Measurements from ENCODE around the gene HOXA1.

HOXA1 gene

GRCh38 chr7:27124902-27125689 is 29.3 kb upstream of the HOXA1 start:
- peaks cover 58% of the 10 kb centered on the region for H3K27me3 Mint-ChIP-seq
- H3K4me3 Mint-ChIP-seq: no peak overlapping the region
- H3K27ac Mint-ChIP-seq: no peak overlapping the region
- H3K4me1 Mint-ChIP-seq: no peaks in the 10 kb centered on the region
- no peaks in the 10 kb centered on the region for H3K36me3 Mint-ChIP-seq
- peaks cover 3% of the 10 kb centered on the region for H3K9me3 Mint-ChIP-seq
- no peak for ATAC-seq

- ATAC-seq: no peak
- no peaks in the 10 kb centered on the region for H3K4me1 Mint-ChIP-seq
- no peaks in the 10 kb centered on the region for H3K36me3 Mint-ChIP-seq
- H3K27me3 Mint-ChIP-seq: peaks cover 55% of the 10 kb centered on the region
- no peak overlapping the region for H3K4me3 Mint-ChIP-seq
- H3K9me3 Mint-ChIP-seq: peaks cover 3% of the 10 kb centered on the region
- no peak overlapping the region for H3K27ac Mint-ChIP-seq
These were observed 28.5 kb upstream of the HOXA1 start for GRCh38 chr7:27124096-27124901.

- peak; percentile 27 for ATAC-seq
- H3K9me3 Mint-ChIP-seq: no peaks in the 10 kb centered on the region
- peaks cover 48% of the 10 kb centered on the region for H3K27me3 Mint-ChIP-seq
- H3K36me3 Mint-ChIP-seq: no peaks in the 10 kb centered on the region
- H3K27ac Mint-ChIP-seq: no peak overlapping the region
- H3K4me1 Mint-ChIP-seq: no peaks in the 10 kb centered on the region
- no peak overlapping the region for H3K4me3 Mint-ChIP-seq
These were observed 27.8 kb upstream of the HOXA1 start for GRCh38 chr7:27123477-27124053.

- Mint-ChIP-seq H3K9me3 (no peaks in the 10 kb centered on the region), H3K4me1 (no peaks in the 10 kb centered on the region), H3K4me3 (no peak overlapping the region), H3K27ac (no peak overlapping the region), H3K27me3 (peaks cover 45% of the 10 kb centered on the region), H3K36me3 (no peaks in the 10 kb centered on the region)
- ATAC-seq: no peak
These were observed 27.2 kb upstream of the HOXA1 start for GRCh38 chr7:27123007-27123476.

- peaks cover 45% of the 10 kb centered on the region for H3K27me3 Mint-ChIP-seq
- no peaks in the 10 kb centered on the region for H3K4me1 Mint-ChIP-seq
- H3K27ac Mint-ChIP-seq: no peak overlapping the region
- no peaks in the 10 kb centered on the region for H3K36me3 Mint-ChIP-seq
- no peaks in the 10 kb centered on the region for H3K9me3 Mint-ChIP-seq
- H3K4me3 Mint-ChIP-seq: no peak overlapping the region
- ATAC-seq: no peak
These were observed 26.5 kb upstream of the HOXA1 start for GRCh38 chr7:27122077-27122910.

- H3K9me3 Mint-ChIP-seq: no peaks in the 10 kb centered on the region
- ATAC-seq: no peak
- no peak overlapping the region for H3K27ac Mint-ChIP-seq
- no peak overlapping the region for H3K4me3 Mint-ChIP-seq
- no peaks in the 10 kb centered on the region for H3K36me3 Mint-ChIP-seq
- H3K4me1 Mint-ChIP-seq: no peaks in the 10 kb centered on the region
- peaks cover 43% of the 10 kb centered on the region for H3K27me3 Mint-ChIP-seq
These were observed 25.9 kb upstream of the HOXA1 start for GRCh38 chr7:27121684-27122076.

- H3K27me3 Mint-ChIP-seq: peaks cover 26% of the 10 kb centered on the region
- no peak overlapping the region for H3K27ac Mint-ChIP-seq
- H3K4me3 Mint-ChIP-seq: no peak overlapping the region
- no peak for ATAC-seq
- no peaks in the 10 kb centered on the region for H3K9me3 Mint-ChIP-seq
- no peaks in the 10 kb centered on the region for H3K4me1 Mint-ChIP-seq
- H3K36me3 Mint-ChIP-seq: no peaks in the 10 kb centered on the region
These were observed 23.7 kb upstream of the HOXA1 start for GRCh38 chr7:27119412-27119911.

- Mint-ChIP-seq H3K27me3 (peaks cover 17% of the 10 kb centered on the region), H3K36me3 (no peaks in the 10 kb centered on the region), H3K4me1 (no peaks in the 10 kb centered on the region), H3K27ac (no peak overlapping the region), H3K9me3 (no peaks in the 10 kb centered on the region), H3K4me3 (no peak overlapping the region)
- no peak for ATAC-seq
These were observed 22.8 kb upstream of the HOXA1 start for GRCh38 chr7:27118580-27118979.

- ATAC-seq: no peak
- Mint-ChIP-seq H3K27me3 (peaks cover 14% of the 10 kb centered on the region), H3K27ac (no peak overlapping the region), H3K9me3 (no peaks in the 10 kb centered on the region), H3K4me3 (no peak overlapping the region), H3K36me3 (no peaks in the 10 kb centered on the region), H3K4me1 (no peaks in the 10 kb centered on the region)
These were observed 22.2 kb upstream of the HOXA1 start for GRCh38 chr7:27117887-27118491.

- Mint-ChIP-seq H3K27me3 (peaks cover 14% of the 10 kb centered on the region), H3K4me1 (no peaks in the 10 kb centered on the region), H3K27ac (no peak overlapping the region), H3K9me3 (no peaks in the 10 kb centered on the region), H3K4me3 (no peak overlapping the region), H3K36me3 (no peaks in the 10 kb centered on the region)
- ATAC-seq: no peak
These were observed 21.4 kb upstream of the HOXA1 start for GRCh38 chr7:27116962-27117886.

- no peaks in the 10 kb centered on the region for H3K36me3 Mint-ChIP-seq
These were observed 20.5 kb upstream of the HOXA1 start for GRCh38 chr7:27116031-27116961.

GRCh38 chr7:27115221-27116026 is 19.6 kb upstream of the HOXA1 start:
- ATAC-seq: no peak
- H3K36me3 Mint-ChIP-seq: no peaks in the 10 kb centered on the region
- no peak overlapping the region for H3K27ac Mint-ChIP-seq
- H3K4me1 Mint-ChIP-seq: no peaks in the 10 kb centered on the region
- H3K9me3 Mint-ChIP-seq: no peaks in the 10 kb centered on the region
- peaks cover 14% of the 10 kb centered on the region for H3K27me3 Mint-ChIP-seq
- H3K4me3 Mint-ChIP-seq: no peak overlapping the region

More at GRCh38 chr7:27116031-27116961, 20.5 kb upstream of the HOXA1 start:
- no peak for ATAC-seq
- Mint-ChIP-seq H3K27me3 (peaks cover 14% of the 10 kb centered on the region), H3K9me3 (no peaks in the 10 kb centered on the region), H3K4me1 (no peaks in the 10 kb centered on the region), H3K27ac (no peak overlapping the region), H3K4me3 (no peak overlapping the region)

Measured in stimulated activated memory B cell treated with anti-CD40 and anti-IgM and Interleukin-4, amounts not matched to agents 10 μg/mL and 1 μg/mL and 100 μg/mL, for 72 hours (primary cell).